GM12865 (cell line): ENCODE results near the gene MACF1.
"Not testable (repeated sequence)": the region's sequence is repeated elsewhere in the genome, so short reads cannot be mapped to it uniquely, and the experiment has no call there.

ENCODE experiments used
- DNase-seq: peaks from one replicate; pipeline ENCODE4 v3.0.0; 2010; ENCODE audit warnings: low read depth
- H3K4me3 ChIP-seq: 2 replicates; pipeline ENCODE4 v1.5.1; 2011; ENCODE audit warnings: mild to moderate bottlenecking, low read depth, low read length, control low read depth
- TF ChIP-seq, protein P1 (sequence below): IDR thresholded peaks from 2 replicates; pipeline ENCODE4 v1.5.1; 2011; ENCODE audit warnings: low read length, control low read depth, low read depth, inconsistent platforms; ENCODE audit not compliant: insufficient read depth; ENCODE audit errors: missing control alignments

The MACF1 gene

DNA sequence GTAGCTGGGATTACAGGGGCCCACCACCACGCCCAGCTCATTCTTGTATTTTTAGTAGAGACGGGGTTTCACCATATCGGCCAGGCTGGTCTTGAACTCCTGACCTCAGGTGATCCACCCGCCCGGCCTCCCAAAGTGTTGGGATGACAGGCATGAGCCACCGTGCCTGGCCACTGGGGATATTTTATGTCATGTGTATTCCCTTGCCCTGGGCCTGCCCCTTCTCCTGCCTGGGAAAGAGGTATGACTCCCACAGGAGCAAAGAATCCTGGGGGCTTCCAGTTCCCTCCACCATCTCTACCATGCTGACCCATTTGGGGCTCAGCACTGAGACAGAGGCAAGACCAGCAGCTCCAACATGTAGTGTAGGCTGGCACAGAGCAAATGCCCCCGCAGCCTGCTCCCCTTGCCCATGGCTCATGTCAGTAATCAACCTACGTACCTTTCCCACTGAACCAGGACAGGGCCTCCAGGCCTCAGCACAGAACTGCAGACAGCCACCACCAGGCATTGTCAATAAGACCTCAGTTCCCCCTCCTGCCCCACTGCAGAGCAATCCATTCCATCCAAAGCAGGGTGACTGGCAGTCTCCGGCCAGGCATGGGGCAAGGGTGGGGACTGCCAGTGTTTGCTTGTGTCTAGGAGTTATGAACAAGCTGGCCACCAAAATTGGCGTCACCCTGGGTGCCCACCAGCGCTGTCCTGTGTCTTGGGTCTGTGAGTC, 322.1 kb downstream of the MACF1 start:
- TF ChIP-seq, protein P1, sequence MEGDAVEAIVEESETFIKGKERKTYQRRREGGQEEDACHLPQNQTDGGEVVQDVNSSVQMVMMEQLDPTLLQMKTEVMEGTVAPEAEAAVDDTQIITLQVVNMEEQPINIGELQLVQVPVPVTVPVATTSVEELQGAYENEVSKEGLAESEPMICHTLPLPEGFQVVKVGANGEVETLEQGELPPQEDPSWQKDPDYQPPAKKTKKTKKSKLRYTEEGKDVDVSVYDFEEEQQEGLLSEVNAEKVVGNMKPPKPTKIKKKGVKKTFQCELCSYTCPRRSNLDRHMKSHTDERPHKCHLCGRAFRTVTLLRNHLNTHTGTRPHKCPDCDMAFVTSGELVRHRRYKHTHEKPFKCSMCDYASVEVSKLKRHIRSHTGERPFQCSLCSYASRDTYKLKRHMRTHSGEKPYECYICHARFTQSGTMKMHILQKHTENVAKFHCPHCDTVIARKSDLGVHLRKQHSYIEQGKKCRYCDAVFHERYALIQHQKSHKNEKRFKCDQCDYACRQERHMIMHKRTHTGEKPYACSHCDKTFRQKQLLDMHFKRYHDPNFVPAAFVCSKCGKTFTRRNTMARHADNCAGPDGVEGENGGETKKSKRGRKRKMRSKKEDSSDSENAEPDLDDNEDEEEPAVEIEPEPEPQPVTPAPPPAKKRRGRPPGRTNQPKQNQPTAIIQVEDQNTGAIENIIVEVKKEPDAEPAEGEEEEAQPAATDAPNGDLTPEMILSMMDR = no peak

DNA sequence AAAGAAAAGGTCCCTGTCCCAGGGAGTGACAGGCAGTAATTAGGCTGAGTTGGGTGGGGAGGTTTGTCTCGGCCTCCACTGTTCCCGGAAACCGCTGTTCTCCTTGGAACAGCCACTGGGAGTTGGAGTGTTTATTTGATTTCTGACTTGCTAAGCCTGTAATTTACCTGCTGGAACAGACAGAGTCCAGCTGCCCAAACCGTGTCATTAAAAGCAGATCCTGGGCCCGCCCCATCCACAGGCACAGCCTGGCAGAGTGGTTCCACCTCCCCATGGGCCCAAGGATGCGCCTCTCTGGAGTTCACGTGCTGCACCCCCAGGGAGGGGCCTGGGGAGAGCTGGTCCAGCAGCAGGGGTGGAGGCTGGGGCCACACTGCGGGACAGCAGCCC, 322.7 kb downstream of the MACF1 start:
- DNase-seq, H3K4me3 ChIP-seq: not testable (repeated sequence)

More for the DNA sequence above, 322.1 kb downstream of the MACF1 start:
- no peak overlapping the region for H3K4me3 ChIP-seq
- no peak for DNase-seq

DNA sequence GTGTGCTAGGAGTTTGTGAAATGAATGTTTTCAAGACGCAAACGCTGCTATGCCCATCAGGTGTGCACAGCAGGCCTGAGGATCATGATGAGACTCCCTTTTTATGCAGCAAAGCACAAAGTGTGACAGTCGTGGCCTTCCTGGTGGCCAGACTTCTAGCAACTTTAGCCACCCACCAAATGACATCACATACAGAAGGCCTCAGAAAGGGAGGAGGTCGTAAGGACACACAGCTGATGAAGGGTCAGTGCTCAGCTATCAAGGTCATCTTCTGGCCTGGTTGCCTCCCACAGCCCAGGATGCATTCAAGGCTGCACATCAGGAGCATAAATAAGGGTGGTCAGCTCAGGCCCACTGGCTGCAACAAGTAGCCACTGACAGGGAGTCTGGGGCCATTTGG, 323.6 kb downstream of the MACF1 start:
- H3K4me3 ChIP-seq = no peak overlapping the region
- TF ChIP-seq, protein P1 = no peak
- no peak for DNase-seq

DNA sequence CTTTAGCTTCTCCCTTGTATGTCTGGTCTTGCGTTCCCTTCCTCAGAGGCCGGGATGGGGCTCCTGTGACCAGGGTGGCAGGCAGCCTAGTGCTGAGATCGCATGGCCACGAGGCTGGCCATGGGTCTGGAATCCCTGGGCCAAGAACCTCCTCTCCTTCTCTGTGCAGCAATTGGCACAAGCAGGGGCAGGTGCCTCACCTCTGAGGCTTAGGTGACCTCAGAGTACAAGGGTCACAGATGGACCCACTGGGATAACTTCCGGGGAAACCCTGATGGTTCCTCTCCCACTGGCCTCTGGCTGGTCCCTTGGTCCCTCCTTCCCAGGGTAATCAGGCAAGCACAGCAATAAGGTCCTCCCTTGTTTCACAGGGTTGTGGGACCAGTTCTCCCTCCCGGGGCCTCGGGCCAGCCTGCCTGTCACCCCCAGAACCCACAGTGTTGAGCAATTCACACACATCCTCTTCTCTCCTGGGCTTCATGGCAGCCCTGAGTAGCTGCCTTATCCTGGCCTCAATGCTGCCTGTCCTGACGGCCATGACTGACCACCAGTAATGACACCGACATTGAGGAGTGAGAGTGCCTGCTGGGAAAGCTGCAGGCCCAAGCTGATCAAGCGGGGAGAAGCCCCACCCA, 325.5 kb downstream of the MACF1 start:
- no peak for DNase-seq
- TF ChIP-seq, protein P1 = no peak
- H3K4me3 ChIP-seq = no peak overlapping the region

DNA sequence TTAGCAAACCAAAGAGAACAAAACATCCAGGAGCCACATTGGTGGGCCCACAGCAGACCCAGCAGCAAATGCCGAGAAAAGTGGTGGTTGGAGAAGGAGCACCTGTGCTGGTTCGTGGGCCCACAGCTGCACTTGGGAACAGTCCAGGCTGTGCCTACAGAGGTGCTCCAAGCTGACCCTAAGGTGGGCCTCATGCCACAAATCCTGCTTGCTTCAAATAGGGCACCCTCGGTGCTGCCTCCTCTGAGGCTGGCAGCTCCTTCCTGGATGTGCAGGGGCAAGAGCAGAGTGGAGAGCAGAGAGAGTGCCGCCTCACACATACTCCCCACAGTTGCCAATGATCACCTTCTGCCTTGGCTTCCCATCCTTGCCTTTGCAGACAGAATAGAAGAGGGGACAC, 327.0 kb downstream of the MACF1 start:
- TF ChIP-seq, protein P1 = no peak
- H3K4me3 ChIP-seq = no peak overlapping the region
- DNase-seq = no peak

DNA sequence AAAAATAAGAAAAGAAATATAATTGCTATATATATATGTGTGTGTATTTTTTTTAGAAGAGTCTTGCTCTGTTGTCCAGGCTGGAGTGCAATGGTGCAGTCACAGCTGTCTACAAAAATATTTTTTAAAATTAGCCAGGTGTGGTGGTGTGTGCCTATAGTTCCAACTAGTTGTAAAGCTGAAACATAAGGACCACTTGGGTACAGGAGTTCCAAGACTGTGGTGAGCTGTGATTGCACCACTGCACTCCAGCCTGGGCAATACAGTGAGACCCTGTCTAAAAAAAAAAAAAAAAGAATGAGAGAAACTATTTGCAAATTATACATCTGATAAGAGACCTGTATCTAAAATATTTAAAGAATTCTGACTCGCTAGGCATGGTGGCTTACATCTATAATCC, 328.9 kb downstream of the MACF1 start:
- TF ChIP-seq, protein P1 = no peak
- H3K4me3 ChIP-seq = no peak overlapping the region
- no peak for DNase-seq
